ENCODE data around the gene ANAPC5.

DNA sequence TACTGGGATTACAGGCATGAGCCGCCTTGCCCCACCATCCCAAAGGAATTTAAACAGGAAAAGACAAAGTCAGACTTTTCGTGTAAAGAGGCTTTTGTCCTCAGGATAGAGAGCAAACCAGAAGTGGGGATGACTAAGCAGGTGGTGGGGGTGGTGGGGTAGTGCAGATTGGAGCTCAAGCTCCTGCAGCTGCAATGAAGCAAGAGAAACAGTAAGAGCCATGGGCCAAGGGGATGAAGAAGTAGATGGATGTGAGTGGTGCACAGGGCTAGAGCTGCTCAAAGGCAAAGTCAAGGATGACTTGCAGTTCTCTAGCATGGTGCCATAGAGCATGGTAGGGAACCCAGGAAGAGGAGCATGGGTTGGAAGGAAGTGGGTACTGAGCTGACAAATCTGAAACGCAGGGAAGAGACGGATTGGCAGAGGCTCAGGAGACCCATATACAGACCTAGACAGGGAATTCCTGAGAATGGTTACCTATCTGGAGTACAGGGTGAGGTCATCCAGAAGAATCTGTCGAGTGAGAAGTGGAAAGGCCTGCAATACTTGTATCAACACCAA, 36.3 kb upstream of the ANAPC5 start:
- TF ChIP-seq POLR2A (IDR thresholded peaks at IDR 0.05), result no peak
- TF ChIP-seq, protein P1, sequence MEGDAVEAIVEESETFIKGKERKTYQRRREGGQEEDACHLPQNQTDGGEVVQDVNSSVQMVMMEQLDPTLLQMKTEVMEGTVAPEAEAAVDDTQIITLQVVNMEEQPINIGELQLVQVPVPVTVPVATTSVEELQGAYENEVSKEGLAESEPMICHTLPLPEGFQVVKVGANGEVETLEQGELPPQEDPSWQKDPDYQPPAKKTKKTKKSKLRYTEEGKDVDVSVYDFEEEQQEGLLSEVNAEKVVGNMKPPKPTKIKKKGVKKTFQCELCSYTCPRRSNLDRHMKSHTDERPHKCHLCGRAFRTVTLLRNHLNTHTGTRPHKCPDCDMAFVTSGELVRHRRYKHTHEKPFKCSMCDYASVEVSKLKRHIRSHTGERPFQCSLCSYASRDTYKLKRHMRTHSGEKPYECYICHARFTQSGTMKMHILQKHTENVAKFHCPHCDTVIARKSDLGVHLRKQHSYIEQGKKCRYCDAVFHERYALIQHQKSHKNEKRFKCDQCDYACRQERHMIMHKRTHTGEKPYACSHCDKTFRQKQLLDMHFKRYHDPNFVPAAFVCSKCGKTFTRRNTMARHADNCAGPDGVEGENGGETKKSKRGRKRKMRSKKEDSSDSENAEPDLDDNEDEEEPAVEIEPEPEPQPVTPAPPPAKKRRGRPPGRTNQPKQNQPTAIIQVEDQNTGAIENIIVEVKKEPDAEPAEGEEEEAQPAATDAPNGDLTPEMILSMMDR (IDR thresholded peaks at IDR 0.05), result no peak
- no peak for TF ChIP-seq POLR2AphosphoS5 (IDR thresholded peaks at IDR 0.05)
